HG02938 (cell line): Measurements from ENCODE around the gene ZNF207.
"Not testable (repeated sequence)": the region's sequence is repeated elsewhere in the genome, so short reads cannot be mapped to it uniquely, and the experiment has no call there.

Source experiments
- ATAC-seq: cut with Tn5 transposase; IDR thresholded peaks from one replicate; pipeline ENCODE4 v1.9.1; 2021; ENCODE audit warnings: mild to moderate bottlenecking, moderate library complexity; ENCODE audit not compliant: unreplicated experiment

The ZNF207 gene

DNA sequence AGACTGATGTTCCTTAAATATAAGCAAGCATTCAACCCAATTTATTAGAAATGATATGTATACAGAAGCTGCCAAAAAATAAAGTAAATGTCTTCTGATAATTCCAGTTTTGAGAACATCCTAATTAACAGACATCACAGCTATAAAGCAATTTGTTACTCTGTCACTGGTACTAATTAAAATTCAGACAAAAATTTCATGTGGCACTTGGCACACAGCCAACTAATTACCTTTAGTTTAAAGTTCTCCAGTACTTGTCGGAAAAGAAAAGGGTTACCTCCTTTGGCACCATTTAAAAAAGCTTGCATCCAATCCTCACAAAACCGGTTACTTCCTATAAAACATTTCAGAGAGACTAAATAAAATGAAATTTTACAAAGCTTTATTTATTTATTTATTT is 16.8 kb upstream of the ZNF207 start:
- ATAC-seq = no peak

DNA sequence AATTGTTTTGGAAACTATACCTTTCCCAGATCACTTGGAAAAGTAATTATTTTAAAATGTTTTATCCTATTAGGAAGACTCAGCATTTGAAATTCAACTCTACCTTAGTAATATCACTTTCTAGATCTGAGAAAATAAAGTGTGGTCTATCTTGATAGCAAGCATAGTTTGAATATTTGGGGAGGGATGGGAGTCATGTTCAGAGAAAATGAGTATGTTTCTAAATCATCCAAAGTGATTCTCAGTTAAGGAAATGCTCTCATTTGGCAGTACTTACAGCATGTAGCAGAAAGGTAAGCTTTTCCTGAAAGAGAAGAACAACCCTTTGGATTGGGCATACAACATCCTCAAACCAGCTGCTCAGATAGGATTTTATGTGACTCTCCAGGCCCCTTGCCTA is 14.9 kb upstream of the ZNF207 start:
- ATAC-seq = no peak

DNA sequence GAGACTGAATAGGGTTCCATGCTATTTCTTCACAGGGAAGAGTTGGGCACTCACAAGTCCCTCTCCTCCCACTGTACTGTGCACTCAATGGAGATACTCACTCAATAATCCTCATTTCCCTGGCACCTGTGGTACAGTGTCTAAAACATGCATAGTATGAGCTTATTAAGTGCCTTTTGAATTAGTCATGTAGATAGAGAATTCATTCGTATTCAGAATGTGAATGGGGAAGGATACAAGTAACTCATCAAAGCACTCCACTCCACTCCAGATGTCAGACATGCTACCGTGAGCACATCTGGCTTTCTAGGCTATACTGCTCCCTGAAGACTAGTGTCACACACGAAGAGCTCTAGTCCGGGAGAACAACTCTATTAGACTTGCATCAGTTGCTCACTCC is 14.3 kb upstream of the ZNF207 start:
- no peak for ATAC-seq

DNA sequence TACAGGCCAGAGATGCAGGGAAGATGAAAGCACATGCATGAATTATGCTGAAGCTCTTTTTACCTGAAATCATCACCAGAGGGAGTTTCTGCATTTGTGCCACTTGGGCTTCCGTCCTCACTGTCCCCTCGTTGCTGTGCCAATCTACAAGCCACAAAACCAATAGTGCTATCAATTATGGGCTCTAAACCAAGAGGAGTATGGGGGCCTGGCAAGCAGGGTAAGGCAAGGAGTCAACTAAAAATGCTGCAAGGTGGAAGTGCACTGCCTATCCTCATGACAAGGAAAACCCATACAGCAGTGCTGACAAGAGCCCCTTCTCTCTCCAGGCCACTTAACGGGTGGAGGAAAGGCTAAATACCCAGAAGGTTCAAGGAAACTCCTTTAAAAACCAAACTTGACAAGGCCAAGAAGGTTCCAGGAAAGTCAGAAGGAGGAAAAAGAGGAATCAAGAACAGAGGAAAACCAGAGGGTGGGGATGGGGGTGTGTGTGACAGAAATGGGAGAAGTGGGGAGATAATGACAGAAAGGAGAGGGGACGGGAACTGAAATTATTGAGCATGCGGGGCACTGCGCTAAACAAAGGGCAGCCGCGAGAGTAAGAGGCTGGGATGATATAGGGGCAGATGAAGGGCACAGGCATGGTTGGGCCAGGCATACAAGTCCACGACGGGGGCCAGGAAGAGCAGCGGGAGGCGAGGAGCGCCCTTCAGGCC is 8.7 kb upstream of the ZNF207 start:
- ATAC-seq = peak; percentile 14

DNA sequence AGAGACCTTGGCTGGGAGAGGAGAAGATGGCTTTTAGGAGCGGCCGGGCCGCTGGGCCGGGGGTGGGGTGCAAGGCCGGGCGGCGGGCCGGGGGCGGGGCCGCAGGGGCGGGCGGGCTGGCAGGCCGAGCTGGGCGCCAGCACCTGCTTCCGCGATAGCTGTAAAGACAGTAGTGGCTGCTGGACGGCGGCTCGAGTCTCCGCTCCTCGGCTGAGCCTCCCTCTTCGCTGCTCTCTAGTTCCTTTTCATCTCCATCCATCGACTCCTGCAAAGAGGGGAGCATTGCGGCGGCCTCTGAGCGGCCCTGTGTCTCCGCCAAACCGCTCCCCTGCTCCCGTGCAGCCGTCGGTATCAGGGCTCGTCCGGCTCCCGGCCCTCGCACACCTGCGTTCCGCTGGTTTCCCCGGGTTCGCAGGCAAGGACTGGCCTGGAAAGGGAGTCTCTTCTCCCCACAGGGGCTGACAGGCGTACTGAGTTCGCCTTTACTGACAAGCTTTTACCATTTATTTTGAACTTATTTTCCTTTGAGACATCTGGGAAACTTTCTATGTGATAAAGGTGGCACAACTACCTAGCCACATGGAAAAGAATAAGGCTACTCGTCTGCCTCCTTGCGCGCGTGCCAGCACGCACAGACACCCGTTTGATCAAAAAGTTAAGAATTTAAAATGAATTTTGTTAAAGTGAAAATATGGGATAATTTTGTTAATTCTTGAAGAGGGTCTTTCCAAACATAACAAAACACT is 7.9 kb upstream of the ZNF207 start, which contains the start of gene C17orf75:
Gene C17orf75, minus strand, starts transcription at position 317 of the 746 bp plus-strand sequence. Its CDS starts 34 bp downstream, at position 283.
- ATAC-seq = peak; percentile 73

DNA sequence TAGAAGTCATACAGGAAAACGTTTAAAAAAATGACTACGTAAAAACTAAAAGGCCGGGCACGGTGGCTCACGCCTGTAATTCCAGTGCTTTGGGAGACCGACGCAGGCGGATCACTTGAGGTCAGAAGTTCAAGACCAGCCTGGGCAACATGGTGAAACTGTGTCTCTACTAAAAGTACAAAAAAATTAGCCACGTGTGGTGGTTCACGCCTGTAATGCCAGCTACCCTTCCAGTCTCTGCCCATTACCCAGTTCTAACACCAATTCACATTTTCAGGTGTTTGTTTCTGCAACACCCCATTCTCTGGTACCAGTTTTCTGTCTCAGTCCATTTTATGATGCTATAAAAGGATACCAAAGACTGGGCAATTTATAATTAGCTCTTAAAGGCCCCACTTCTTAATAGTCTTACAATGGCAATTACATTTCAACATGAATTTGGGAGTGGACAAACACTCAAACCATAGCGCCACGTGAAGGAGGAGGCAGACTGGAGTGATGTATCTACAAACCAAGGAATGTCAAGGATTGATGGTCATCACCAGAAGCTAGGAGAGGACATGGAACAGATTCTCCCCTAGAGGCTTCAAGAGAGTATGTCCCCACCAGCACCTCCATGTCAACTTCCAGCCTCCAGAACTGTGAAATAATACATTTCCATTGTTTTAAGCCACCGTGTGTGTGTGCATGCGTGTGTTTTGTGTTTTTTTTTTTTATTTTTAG is 7.2 kb upstream of the ZNF207 start:
- ATAC-seq = no peak

DNA sequence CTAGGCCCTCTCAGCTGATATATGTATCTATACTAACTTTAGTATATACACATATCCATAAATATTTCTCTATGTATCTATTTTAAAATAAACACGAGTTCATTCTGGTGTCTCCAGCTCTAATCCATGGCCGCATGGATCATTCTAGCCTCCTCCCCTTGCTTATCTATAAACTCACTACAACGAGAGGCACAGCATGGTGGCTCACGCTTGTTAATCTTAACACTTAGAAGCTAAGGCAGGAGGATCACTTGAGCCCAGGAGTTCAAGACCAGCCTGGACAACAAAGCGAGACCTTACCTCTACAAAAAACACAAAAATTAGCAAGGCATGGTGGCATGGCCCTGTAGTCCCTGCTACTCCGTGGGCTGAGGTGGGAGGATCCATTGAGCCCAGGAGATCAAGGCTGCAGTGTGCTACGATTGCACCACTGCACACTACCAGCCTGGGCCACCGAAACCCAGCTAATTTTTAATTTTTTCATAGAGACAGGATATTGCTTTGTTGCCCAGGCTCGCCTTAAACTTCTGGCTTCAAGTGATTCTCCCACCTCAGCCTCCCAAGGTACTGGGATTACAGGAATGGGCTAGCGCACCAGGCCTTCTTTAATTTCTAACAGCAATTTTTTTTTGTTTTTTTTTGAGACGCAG is 3.9 kb upstream of the ZNF207 start:
- ATAC-seq = no peak

DNA sequence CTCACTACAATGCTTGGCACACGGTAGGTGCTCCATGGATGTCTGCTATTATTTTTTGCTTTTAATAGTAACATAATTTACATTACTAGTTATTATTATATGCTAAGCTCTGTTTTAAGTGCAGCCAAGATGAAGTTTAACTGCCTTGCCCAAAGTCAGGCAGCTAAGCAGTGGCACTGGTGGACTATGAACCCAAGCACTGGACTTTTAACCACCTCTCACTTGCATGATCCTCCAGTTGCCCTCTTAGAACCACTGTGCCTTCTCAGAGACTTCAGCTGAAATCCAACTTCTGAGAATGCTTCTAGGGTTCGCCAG is 1.5 kb upstream of the ZNF207 start:
- ATAC-seq = no peak

DNA sequence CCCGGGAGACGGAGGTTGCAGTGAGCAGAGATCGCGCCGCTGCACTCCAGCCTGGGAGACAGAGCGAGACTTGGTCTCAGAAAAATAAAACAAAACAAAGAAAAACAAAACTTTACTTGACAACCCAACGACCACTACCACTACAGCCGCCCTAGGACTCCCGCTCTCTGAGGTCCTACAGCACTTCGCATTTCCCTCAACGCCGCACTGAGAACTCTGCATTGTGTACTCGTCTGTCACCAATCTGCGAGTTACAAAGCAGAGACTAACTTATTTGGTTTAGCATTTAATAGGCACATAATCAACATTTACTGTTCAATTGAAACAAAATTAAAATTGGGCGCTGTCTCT is 479 bp upstream of the ZNF207 start:
- no peak for ATAC-seq

DNA sequence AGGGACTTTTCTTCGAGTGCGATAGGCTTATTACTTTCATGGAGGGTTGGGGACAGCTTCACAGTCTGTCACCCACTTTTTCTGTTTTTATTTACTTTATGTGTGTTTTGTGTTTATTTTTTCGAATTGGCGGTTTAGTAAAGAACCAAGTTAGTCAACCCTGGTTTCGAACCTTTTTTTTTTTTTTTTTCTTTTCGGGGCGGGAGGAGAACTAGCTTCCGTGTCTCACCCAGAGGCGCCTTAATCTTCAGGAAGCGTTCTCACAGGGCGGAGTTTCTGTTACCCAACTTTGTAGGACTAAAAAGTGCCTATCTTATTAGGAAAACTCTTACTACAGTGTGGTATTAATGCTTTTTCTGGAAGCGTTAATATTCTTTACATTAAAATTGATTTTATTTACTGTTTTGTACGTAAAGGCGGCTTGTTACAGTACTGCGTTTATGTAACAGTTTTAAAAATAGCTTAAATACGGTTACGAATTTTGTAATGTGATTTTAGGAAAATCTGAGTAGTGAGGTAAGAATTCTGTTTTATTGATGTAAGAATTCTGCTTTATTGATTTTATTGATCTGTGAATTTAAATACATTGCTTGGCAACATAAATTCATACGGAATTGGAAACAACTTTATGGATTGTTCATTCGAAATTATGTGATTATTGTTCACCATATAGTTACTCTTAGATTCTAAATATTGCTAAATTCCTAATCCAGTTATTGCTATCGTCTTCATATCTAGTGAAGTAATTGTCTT is 885 bp downstream of the ZNF207 start:
- peak; percentile 24 for ATAC-seq

DNA sequence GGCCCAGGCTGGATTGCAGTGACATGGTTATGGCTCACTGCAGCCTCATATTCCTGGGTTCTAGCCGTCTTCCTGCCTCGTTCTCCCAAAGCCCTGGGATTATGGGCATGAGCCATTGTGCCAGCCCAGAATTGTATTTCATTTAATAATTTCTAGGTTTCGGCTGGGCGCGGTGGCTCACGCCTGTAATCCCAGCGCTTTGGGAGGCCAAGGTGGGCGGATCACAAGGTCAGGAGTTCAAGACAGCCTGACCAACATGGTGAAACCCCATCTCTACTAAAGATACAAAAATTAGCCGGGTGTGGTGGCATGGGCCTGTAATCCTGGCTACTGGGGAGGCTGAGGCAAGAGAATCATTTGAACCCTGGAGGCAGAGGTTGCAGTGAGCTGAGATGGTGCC is 2.8 kb downstream of the ZNF207 start:
- not testable (repeated sequence) for ATAC-seq

DNA sequence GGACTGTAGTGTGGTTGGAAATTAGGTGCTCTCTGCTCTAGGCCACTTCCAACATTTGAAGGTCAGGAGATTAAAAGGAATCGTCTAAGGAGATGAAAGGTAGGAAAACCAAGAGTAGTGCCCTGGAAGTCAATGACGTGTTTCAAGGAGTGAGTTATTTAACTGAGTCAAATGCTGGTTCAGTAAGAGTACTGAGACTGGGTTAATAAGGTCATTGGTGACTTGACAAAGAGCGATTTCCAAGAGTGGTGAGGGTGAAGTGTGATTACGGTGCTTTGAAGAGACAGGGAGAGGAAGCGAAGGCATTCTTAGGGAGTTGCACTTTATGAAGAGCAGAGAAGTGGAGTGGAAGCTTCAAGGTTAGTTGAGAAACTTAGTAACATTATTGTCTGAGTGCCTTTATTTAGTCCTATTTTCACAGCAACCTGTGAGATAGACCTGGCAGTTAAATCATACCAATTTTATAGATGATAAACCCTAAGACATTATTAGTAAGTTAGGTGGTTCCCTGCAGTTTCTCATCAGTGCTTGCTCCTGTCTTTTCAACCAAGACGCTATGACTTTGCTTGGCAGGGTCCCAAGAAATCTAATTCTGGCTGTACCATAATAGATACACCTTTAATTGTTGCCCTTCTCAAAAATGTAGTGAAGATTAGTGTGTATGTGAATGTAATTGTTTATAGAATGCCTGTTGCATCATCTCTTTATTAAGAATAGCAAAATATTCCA is 5.9 kb downstream of the ZNF207 start:
- ATAC-seq = no peak

DNA sequence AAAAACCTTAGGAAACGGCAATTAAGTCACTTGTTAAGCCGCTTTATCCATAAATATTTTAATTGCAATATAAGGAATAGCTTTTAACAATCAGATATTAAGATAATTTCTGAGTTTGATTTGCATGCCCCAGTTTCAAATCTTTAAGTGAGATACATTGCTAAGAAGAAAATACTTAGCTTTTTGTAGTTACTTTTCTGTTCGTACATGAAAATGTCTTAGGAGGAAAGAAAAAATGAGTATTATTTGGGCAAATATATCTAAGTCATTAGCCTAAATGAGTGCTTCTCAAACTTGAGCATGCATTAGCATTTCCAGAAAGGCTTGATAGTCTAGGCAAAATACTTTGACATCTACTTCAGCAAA is 6.4 kb downstream of the ZNF207 start:
- no peak for ATAC-seq

DNA sequence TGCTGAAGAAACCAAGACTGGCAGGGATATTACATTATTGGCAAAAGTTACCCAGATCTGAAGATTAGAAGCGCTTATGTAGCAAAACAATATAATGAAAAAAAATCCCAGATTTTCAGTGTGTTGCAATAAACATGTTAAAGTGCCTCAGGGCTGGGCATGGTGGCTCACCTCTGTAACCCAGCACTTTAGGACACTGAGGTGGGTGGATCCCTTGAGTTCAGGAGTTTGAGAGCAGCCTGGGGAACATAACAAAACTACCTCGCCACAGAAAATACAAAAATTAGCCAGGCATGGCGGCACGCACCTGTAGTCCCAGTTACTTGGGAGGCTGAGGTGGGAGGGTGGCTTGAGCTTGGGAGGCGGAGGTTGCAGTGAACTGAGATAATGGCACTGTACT is 6.8 kb downstream of the ZNF207 start:
- ATAC-seq = no peak

DNA sequence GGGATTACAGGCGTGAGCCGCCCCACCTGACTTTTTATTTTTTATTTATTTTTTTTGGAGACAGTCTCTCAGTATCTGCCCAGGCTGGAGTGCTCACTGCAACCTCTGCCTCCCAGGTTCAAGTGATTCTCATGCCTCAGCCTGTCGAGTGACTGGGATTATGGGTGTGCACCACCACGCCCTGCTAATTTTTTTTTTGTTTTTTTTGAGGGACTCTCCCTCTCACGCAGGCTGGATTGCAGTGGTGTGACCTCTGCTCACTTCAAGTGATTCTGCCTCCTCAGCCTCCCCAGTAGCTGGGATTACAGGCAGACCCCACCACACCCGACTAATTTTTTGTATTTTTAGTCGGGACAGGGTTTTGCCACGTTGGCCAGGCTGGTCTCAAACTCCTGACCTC is 7.7 kb downstream of the ZNF207 start:
- ATAC-seq = no peak

DNA sequence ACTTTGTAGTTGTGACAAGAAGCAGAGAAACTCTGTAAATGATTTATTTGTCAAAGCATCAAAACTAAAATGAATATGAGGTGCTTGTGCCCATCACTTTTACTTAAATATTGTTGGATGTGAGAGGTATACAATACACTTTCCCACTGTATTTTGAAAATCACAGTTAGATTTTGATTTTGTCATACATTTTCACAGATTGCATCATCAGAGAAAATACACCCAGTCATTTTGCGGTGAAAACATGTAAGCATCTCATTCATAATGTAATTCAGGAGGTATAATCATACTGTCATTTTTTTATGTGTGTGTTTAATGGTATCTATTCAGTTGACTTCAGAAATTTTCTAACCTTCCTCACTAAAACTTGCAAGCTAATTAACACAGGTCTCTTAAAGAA is 11.3 kb downstream of the ZNF207 start:
- ATAC-seq = no peak

DNA sequence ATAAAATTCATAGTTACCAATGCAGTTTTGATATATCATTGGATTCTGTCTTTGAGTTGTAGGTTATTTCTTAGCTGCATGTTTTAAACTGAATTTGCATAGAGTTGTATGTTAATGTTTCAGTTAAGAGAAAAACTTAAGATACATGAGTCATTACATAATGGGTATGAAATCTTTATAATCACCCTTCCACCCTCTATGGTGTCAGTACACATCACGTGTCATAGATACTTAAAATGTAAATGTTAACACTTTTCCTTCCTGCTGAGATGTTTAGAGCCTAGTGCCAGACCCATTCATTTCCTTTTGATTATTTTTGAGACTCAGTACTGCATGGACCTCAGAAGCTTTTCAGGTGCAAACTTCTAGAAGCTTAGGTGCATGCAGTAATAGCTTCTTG is 20.5 kb downstream of the ZNF207 start:
- ATAC-seq = no peak

DNA sequence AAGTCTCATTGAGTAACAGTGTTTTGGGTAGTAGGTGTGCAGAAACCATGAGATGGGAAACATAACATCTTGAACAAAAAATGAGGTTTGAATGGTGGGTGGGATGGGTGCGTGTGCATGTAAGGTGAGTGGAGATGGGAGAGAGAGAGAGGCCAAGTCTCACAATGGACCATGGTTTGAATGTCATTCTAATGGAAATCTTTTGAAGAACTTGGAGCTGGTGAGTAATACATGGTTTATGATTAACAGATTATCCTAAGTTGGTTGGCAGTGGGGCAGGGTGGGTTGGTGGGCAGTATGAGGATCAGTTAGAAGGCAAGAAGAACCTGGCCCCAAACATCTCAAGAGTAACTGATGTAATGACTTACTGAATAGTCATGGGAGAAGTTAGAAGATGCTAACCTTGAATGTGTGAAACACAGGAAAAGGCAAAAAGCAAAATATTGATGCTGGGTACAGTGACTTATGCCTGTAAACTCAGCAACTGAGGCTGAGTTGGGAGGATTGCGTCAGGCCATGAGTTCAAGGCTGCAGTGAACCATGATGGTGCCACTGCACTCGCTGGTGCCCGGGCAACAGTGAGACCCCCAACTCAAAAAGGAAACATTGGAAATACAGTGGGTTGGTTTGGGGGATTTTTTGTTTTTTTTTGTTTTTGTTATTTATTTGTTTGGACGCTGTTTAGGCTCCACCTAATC is 32.7 kb downstream of the ZNF207 start:
- ATAC-seq = no peak

DNA sequence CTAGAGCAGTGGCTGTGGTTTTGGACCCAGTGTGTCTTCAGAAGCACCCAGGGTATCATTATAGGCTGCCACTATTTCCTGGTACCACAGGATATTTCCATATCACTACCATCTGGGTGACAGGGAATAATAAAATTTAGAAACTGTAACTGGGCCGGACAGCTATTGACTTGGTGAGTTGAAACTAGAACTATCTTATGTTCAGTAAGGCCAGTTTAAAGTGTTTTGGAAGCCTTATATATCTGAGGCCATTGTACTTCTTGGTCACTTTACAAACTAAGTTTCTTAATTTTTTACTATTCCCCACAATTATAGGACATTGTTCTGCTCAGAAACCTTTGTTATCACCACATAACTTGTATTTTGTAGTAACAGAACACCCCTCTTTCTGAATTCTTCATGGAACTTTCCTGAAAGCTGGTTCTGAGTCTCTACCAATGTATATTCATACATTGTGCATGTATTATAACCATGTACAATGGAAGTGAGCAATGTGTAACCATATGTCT is 34.0 kb downstream of the ZNF207 start:
- ATAC-seq = no peak
